Neuronal stem cell (in vitro differentiated cells): ENCODE results near the gene SAMD3.

Experiments
- DNase-seq: peaks from one replicate; pipeline ENCODE4 v3.0.0-alpha.2; 2013; ENCODE audit warnings: low spot score
- H2AFZ ChIP-seq: one replicate; pipeline ENCODE4 v1.6.1; 2013; ENCODE audit warnings: mild to moderate bottlenecking, low read length, inconsistent platforms
- H2AK5ac ChIP-seq: 2 replicates; pipeline ENCODE4 v1.6.1; 2013; ENCODE audit warnings: low read depth, mild to moderate bottlenecking, inconsistent platforms, low read length, moderate library complexity, mixed read lengths
- H2BK120ac ChIP-seq: 2 replicates; pipeline ENCODE4 v1.6.1; 2013; ENCODE audit warnings: low read depth, mild to moderate bottlenecking, inconsistent platforms, low read length, moderate library complexity, mixed read lengths
- H2BK12ac ChIP-seq: one replicate; pipeline ENCODE4 v1.6.1; 2013; ENCODE audit warnings: low read length, inconsistent platforms
- H2BK15ac ChIP-seq: 2 replicates; pipeline ENCODE4 v1.6.1; 2013; ENCODE audit warnings: mild to moderate bottlenecking, low read length, inconsistent platforms, mixed read lengths
- H2BK5ac ChIP-seq: one replicate; pipeline ENCODE4 v1.6.1; 2013; ENCODE audit warnings: inconsistent platforms, mild to moderate bottlenecking, low read length, moderate library complexity
- H3K14ac ChIP-seq: one replicate; pipeline ENCODE4 v1.6.1; 2013; ENCODE audit warnings: low read length, inconsistent platforms
- H3K18ac ChIP-seq: 2 replicates; pipeline ENCODE4 v1.6.1; 2013; ENCODE audit warnings: low read length, inconsistent platforms
- H3K23ac ChIP-seq: 2 replicates; pipeline ENCODE4 v1.6.1; 2013; ENCODE audit warnings: low read depth, mild to moderate bottlenecking, mixed read lengths, low read length, inconsistent platforms; ENCODE audit not compliant: poor library complexity
- H3K27ac ChIP-seq: replicated peaks from 3 replicates; pipeline ENCODE4 v1.5.1; 2013; ENCODE audit warnings: low read length, inconsistent platforms
- H3K27me3 ChIP-seq, 3 experiments: 2 replicates each; pipeline ENCODE4 v1.6.1; 2013; ENCODE audit warnings: low read length in 3 of 3, mild to moderate bottlenecking in 2 of 3, inconsistent platforms in 1 of 3, low read depth in 1 of 3, mixed read lengths in 1 of 3, moderate library complexity in 1 of 3; ENCODE audit not compliant: control insufficient read depth in 3 of 3, insufficient read depth in 3 of 3
- H3K36me3 ChIP-seq, 2 donors: replicated peaks in 1 of 2; 2 replicates each; pipeline ENCODE4 v1.6.1; 2013; ENCODE audit warnings: low read length in 2 of 2; ENCODE audit not compliant: control insufficient read depth in 2 of 2, insufficient read depth in 2 of 2
- H3K4ac ChIP-seq: 2 replicates; pipeline ENCODE4 v1.6.1; 2013; ENCODE audit warnings: inconsistent platforms, mild to moderate bottlenecking, low read length, moderate library complexity
- H3K4me1 ChIP-seq, 2 donors: 1 replicate in 1 of 2; 2 replicates in 1 of 2; pipeline ENCODE4 v1.6.1; 2013; ENCODE audit warnings: low read length in 2 of 2, low read depth in 1 of 2; ENCODE audit not compliant: control insufficient read depth in 2 of 2, insufficient read depth in 1 of 2
- H3K4me2 ChIP-seq: one replicate; pipeline ENCODE4 v1.6.1; 2013; ENCODE audit warnings: mild to moderate bottlenecking, low read length, inconsistent platforms; ENCODE audit not compliant: insufficient read depth, poor library complexity, severe bottlenecking
- H3K4me3 ChIP-seq, 2 donors: 2 replicates each; pipeline ENCODE4 v1.5.1; 2013; ENCODE audit warnings: low read length in 2 of 2, mild to moderate bottlenecking in 2 of 2, inconsistent platforms in 1 of 2, moderate library complexity in 1 of 2
- H3K79me1 ChIP-seq: one replicate; pipeline ENCODE4 v1.6.1; 2013; ENCODE audit warnings: low read depth, mild to moderate bottlenecking, inconsistent platforms, low read length, moderate library complexity
- H3K9ac ChIP-seq: one replicate; pipeline ENCODE4 v1.6.1; 2013; ENCODE audit warnings: mild to moderate bottlenecking, low read depth, low read length, inconsistent platforms; ENCODE audit not compliant: poor library complexity
- H3K9me3 ChIP-seq, 2 donors: replicated peaks in 1 of 2; 2 replicates each; pipeline versions ENCODE3 to v1.6.1; 2013; ENCODE audit warnings: low read length in 2 of 2, mild to moderate bottlenecking in 2 of 2, inconsistent platforms in 1 of 2, low read depth in 1 of 2, mixed read lengths in 1 of 2, moderate library complexity in 1 of 2; ENCODE audit not compliant: control insufficient read depth in 2 of 2, insufficient read depth in 1 of 2
- H4K8ac ChIP-seq: one replicate; pipeline ENCODE4 v1.6.1; 2013; ENCODE audit warnings: low read depth, mild to moderate bottlenecking, inconsistent platforms, low read length, moderate library complexity
- H4K91ac ChIP-seq: one replicate; pipeline ENCODE4 v1.6.1; 2013; ENCODE audit warnings: low read length, low read depth, mild to moderate bottlenecking, inconsistent platforms; ENCODE audit not compliant: poor library complexity
- WGBS, 2 donors: extraction: QIAGEN DNeasy Blood & Tissue Kit; methylation state at CpG; one replicate each; pipeline ENCODE4 v1.1.7; 2013; ENCODE audit warnings: missing lambda C conversion rate in 2 of 2, mixed read lengths in 1 of 2; ENCODE audit not compliant: insufficient read length in 2 of 2, insufficient replicate concordance in 1 of 2; ENCODE audit errors: extremely low coverage in 2 of 2; 5-methylcytosine and 5-hydroxymethylcytosine counted together

SAMD3 gene

GRCh38 chr6:130111031-130111430, 111.7 kb downstream of the SAMD3 start:
- Histone ChIP-seq H3K4ac (no peak overlapping the region), H3K9ac (no peak overlapping the region), H3K36me3 (peaks cover 0 to 1% of the 10 kb centered on the region in 2 donors), H4K8ac (no peak overlapping the region), H2BK120ac (no peak overlapping the region), H3K4me2 (no peak overlapping the region), H3K14ac (no peak overlapping the region), H2BK12ac (no peak overlapping the region), H2BK15ac (no peak overlapping the region), H3K27me3 (no peaks in the 10 kb centered on the region), H3K4me3 (no peak overlapping the region), H3K4me1 (no peaks in the 10 kb centered on the region), H2BK5ac (no peak overlapping the region), H4K91ac (no peak overlapping the region), H3K9me3 (no peaks in the 10 kb centered on the region), H3K23ac (no peak overlapping the region), H2AFZ (no peak overlapping the region), H3K27ac (no peak overlapping the region), H3K18ac (no peak overlapping the region), H2AK5ac (no peak overlapping the region), H3K79me1 (no peaks in the 10 kb centered on the region)
- WGBS, 2 donors = no CpG with 5 or more reads among the region's 1 CpG
- no peak for DNase-seq

- H2AK5ac ChIP-seq = no peak overlapping the region
- no peaks in the 10 kb centered on the region for H3K27me3 ChIP-seq
- no CpG with 5 or more reads among the region's 1 CpG for WGBS, 2 donors
- no peak overlapping the region for H3K4ac ChIP-seq
- H3K14ac ChIP-seq = no peak overlapping the region
- H2BK12ac ChIP-seq = no peak overlapping the region
- H3K9ac ChIP-seq = no peak overlapping the region
- H4K91ac ChIP-seq = no peak overlapping the region
- no peak overlapping the region for H2AFZ ChIP-seq
- no peak for DNase-seq
- H3K9me3 ChIP-seq = no peaks in the 10 kb centered on the region
- H4K8ac ChIP-seq = no peak overlapping the region
- no peak overlapping the region for H2BK5ac ChIP-seq
- no peak overlapping the region for H3K23ac ChIP-seq
- H3K18ac ChIP-seq = no peak overlapping the region
- no peak overlapping the region for H2BK15ac ChIP-seq
- H2BK120ac ChIP-seq = no peak overlapping the region
- H3K36me3 ChIP-seq = peaks cover 1 to 2% of the 10 kb centered on the region in 2 donors
- no peaks in the 10 kb centered on the region for H3K79me1 ChIP-seq
- no peak overlapping the region for H3K4me3 ChIP-seq
- H3K4me1 ChIP-seq = peaks cover 0 to 6% of the 10 kb centered on the region in 2 donors
- no peak overlapping the region for H3K4me2 ChIP-seq
- no peak overlapping the region for H3K27ac ChIP-seq
Measured at GRCh38 chr6:130107710-130108109, 115.0 kb downstream of the SAMD3 start.

- Histone ChIP-seq H3K27me3 (no peaks in the 10 kb centered on the region), H3K9me3 (peaks cover 0 to 2% of the 10 kb centered on the region in 2 donors), H3K36me3 (peaks cover 1 to 2% of the 10 kb centered on the region in 2 donors), H4K91ac (no peak overlapping the region), H3K4me3 (no peak overlapping the region), H3K4me2 (no peak overlapping the region), H4K8ac (no peak overlapping the region), H3K79me1 (no peaks in the 10 kb centered on the region), H3K27ac (no peak overlapping the region), H3K23ac (no peak overlapping the region), H2BK15ac (no peak overlapping the region), H3K14ac (no peak overlapping the region), H3K4ac (no peak overlapping the region), H2BK5ac (no peak overlapping the region), H3K9ac (no peak overlapping the region), H2BK12ac (no peak overlapping the region), H2AK5ac (no peak overlapping the region), H2BK120ac (no peak overlapping the region), H2AFZ (no peak overlapping the region), H3K4me1 (peaks cover 0 to 6% of the 10 kb centered on the region in 2 donors), H3K18ac (no peak overlapping the region)
- no CpG with 5 or more reads among the region's 4 CpGs for WGBS, 2 donors
- DNase-seq = no peak
Measured at GRCh38 chr6:130105996-130106704, 116.6 kb downstream of the SAMD3 start.

GRCh38 chr6:130099119-130099518, 123.6 kb downstream of the SAMD3 start:
- DNase-seq = no peak
- WGBS, 2 donors = no CpG with 5 or more reads among the region's 3 CpGs
- H2AFZ ChIP-seq = no peak overlapping the region
- no peak overlapping the region for H4K8ac ChIP-seq
- no peak overlapping the region for H2BK5ac ChIP-seq
- H3K27me3 ChIP-seq = no peaks in the 10 kb centered on the region
- no peak overlapping the region for H3K27ac ChIP-seq
- H3K4me2 ChIP-seq = no peak overlapping the region
- H3K18ac ChIP-seq = no peak overlapping the region
- H3K79me1 ChIP-seq = no peaks in the 10 kb centered on the region
- no peak overlapping the region for H3K4me3 ChIP-seq
- H3K23ac ChIP-seq = no peak overlapping the region
- H3K4ac ChIP-seq = no peak overlapping the region
- H3K9ac ChIP-seq = no peak overlapping the region
- no peak overlapping the region for H2BK15ac ChIP-seq
- no peak overlapping the region for H2BK120ac ChIP-seq
- H4K91ac ChIP-seq = no peak overlapping the region
- H3K9me3 ChIP-seq = peaks cover 0 to 2% of the 10 kb centered on the region in 2 donors
- no peak overlapping the region for H3K14ac ChIP-seq
- no peak overlapping the region for H2BK12ac ChIP-seq
- peaks cover 2 to 11% of the 10 kb centered on the region in 2 donors for H3K36me3 ChIP-seq
- peaks cover 0 to 6% of the 10 kb centered on the region in 2 donors for H3K4me1 ChIP-seq
- H2AK5ac ChIP-seq = no peak overlapping the region
